ENCODE results near the gene DPH6.
"Not testable (repeated sequence)": the region's sequence is repeated elsewhere in the genome, so short reads cannot be mapped to it uniquely, and the experiment has no call there.

DPH6 gene

GRCh38 chr15:35484231-35484945, 61.6 kb downstream of the DPH6 start:
- no peak for DNase-seq

DNA sequence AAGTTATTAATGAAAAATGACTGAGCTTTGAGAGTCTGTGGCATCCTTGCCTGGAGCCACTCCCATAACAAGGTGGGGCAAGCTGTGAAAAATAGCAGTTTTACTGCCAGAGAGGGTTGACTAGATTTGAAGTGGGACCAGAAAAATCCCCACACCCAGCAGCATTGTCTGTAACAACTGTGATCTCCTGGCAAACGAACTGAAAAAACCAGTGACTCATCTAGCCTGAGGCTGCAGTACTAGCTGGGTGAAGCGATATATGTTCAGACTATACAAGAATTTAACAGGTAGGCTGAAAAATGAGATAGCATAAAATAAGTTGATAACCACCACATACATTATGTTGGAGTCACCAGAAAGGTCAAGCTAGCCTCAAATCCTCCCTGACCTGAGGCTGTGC, 64.0 kb downstream of the DPH6 start:
- no peak for DNase-seq

DNA sequence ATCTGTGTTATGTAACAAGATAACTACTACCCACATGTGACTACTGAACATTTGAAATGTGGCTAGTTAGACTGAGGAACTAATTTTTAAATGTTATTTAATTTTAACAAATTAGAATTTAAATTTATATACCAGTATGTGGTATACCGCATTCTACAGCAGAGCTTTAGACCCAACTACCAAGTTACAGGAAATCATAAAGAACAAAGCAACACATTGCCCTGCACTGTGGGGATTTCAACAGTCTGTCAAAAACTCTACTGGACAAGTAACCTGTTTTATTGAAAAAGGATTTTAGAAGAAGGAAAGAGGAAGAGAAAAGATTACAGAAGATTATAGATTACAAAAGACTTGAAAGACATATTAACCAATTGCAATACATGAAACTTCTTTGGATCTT, 64.9 kb downstream of the DPH6 start:
- DNase-seq, result no peak

DNA sequence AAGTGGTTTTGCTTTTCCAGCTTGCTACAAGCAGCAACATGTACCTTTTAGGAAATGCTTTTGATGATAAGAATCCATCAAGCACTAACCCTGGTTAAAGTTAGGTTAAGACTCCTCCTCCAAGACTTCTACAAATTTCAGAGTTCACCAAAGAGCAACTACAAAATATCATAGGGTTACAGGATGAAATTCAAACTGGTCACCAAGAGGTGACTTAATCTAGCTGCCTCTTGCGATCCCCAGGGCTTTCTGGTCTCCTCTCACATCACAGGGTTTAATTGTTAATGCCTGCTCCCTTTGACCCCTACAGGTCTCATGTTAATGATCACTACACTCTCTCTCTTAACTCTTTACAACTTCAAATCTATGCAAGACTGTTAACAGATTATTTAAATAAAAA, 66.5 kb downstream of the DPH6 start:
- DNase-seq, result no peak

- no peak for DNase-seq
These were observed 68.4 kb downstream of the DPH6 start for GRCh38 chr15:35477312-35478262.

DNA sequence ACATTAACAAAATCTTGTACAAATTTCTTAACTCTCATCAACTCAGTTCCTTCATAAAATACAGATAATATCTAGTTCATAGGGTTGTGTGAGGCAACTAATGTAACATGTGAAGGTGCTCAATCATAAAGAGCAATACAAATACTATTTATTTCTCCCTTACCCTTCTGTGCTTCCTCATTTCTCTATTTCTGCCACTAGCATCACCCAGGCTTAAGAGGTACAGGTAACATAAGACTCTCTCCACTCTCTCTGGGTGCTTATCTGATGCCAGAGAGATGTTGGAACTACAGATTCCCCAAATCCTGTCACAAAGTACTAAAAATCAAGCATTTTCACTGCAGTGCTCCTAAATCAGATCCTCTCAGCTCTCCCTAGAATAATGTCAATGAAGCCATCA, 74.9 kb downstream of the DPH6 start:
- DNase-seq, result no peak

GRCh38 chr15:35470441-35470840, 75.5 kb downstream of the DPH6 start:
- DNase-seq, result no peak

GRCh38 chr15:35466476-35466875, 79.5 kb downstream of the DPH6 start:
- DNase-seq, result no peak

DNA sequence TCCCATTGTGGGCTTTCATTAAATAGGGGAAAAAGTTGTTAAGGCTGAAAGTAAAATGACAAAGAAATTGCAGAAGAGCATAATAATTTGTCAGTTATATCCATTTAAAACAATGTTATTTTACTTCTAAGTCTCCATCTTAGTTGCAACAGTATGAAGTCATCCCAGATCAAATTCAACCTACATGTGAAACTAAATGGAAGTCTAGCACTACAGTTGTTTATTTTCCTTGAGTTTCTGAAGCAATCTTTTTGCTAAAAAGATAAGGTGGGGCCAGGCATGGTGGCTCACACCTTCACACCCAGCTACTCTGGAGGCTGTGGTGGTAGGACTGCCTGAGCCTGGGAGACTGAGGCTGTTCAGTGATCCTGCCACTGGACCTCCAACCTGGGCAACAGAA, 80.2 kb downstream of the DPH6 start:
- no peak for DNase-seq

- DNase-seq, result no peak
These were observed 85.3 kb downstream of the DPH6 start for GRCh38 chr15:35460616-35461015.

GRCh38 chr15:35458176-35458856, 87.6 kb downstream of the DPH6 start:
- no peak for DNase-seq

DNA sequence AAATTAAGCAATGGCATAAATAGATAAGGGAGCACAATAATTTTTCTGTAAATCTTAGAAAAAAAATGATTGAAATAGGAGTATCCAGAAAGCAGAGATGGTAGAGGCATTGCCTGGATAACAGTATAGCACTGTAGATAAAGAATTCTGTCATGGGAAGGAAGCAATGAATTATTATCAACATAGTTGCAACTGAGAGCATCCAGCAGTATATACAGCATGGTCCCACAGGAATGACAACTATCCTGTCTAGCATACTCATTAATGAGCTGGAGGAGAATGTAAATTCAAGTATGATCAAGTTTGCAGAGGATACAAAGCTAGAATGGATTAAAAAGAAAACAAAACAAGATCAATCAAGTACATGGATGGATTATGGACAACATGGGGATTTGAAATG, 90.8 kb downstream of the DPH6 start:
- DNase-seq, result no peak

GRCh38 chr15:35450492-35450891, 95.5 kb downstream of the DPH6 start:
- DNase-seq, result no peak

DNA sequence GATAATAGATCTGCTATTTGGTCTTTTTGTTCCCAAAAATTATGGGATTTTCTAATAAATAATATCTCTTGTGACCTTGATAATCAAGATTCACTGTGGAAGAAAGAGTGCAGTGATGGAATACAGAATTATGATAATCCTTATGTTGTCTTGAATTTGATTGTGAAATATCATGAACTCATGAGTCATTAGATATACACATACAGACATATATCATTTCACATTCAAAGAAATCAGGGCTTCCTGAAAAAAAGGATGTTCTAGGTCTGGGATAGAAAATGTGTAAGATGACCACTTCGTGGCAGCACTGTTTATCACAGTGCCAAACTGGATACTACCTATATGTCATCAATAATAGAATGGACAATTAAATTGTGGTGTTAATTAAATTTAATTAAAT, 97.7 kb downstream of the DPH6 start:
- DNase-seq, result no peak

GRCh38 chr15:35445891-35446290, 100.1 kb downstream of the DPH6 start:
- DNase-seq, result no peak

DNA sequence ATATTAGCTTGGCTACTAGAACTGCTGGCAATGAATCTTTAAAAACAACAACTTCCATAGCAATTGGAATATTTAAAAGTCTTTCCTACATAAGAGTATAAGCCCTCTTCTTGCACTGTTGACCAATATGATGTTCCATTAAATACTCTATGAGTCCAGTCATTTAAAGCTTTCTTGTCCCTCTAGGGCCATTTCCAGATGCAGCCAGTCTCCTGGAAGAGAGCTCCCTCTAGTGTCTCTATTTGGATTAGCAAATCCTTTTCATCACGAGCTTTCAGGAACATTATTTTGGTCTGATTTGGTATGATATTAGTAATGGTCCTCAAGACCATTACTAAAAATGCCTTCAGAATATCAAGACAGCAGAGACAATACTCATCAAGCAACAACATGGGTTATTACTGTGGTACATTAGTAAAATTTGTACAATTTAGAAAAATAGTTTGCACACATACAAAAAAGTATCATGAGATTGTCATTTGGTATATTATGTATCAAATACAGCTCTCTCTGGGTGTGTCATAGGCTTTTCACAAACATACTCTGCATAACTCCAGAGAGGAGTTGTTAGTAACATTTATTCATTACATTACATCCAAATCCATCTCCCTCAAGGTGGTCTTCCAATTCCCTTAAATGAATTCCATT, 101.3 kb downstream of the DPH6 start:
- DNase-seq, result no peak

GRCh38 chr15:35443376-35443775, 102.6 kb downstream of the DPH6 start:
- no peak for DNase-seq

GRCh38 chr15:35442742-35443141, 103.2 kb downstream of the DPH6 start:
- no peak for DNase-seq

DNA sequence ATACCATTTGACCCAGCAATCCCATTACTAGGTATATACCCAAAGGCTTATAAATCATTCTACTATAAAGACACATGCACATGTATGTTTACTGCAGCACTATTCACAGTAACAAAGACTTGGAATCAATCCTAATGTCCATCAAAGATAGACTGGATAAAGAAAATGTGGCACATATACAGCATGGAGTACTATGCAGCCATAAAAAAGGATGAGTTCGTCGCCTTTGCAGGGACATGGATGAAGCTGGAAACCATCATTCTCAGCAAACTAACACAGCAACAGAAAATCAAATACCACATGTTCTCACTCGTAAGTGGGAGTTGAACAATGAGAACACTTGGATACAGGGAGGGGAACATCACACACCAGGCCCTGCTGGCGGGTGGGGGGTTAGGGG, 104.7 kb downstream of the DPH6 start:
- not testable (repeated sequence) for DNase-seq

- no peak for DNase-seq
These were observed 105.7 kb downstream of the DPH6 start for GRCh38 chr15:35440265-35440664.

DNA sequence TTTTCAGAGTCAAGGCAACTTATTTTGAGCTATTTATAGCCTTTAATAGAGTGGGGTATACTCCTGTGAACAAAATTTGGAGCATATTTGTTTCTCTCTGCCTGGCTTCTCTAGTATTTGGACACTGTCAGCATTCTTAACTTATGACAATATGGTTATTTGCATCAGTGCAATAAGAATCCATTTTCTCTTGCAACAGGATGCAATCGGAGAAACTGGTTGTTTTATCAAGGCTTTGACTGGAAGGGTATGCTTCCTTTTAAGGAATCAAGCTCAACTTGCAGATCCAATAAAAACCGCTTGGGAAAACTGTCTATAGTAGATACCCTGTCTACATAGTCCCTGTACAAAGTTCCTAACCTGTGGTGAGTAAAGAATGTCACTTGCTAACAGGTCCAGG, 106.7 kb downstream of the DPH6 start:
- DNase-seq, result no peak

DNA sequence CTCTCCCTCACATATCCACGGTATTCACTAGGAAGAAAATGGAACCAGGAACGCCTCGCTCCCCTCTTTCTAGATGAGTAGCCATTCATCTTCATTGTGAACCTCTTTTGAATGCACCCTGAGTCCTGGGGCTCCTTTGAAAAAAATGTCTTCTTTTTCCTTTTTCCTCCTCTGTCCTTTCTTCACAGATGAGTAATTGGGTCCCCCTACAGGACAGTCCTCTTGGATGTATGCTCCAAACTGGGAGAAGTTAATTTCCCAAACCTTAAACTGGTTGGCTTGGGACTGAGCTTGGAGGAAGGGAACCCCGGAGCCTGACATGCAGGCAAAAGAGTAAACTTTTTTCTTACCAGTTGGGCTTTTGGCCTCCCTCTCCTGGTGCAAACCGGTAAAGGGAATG, 108.8 kb downstream of the DPH6 start:
- DNase-seq, result no peak

DNA sequence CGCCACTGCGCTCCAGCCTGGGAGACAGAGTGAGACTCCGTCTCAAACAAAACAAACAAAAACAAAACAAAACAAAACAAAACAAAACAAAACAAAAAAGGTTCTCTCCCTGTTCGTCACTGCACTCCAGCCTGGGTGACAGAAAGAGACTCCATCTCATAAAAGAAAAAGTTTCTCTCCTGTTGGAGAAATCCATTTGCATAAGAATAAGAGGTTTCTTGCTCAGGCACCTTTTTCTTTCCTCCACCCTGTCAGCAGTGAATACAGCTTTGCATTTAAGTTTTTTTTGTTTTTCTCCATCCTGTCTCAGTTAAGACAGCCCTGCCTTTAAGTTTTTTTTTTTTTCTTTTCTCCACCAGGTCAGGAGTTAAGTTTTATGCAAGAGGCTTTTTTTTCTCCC, 109.5 kb downstream of the DPH6 start:
- DNase-seq, result no peak

Data from GDM1 (cell line).